Upper lobe of right lung (tissue), 1 donor: ENCODE measurements around the gene TMEM109. TPM values are rescaled to one million over a fixed set of nuclear protein-coding genes. Genes with fewer than 3 reads are reported as not detected.

Experiments
- ATAC-seq: fragments of 200-7000 bp; cut with Tn5 transposase; one replicate; pipeline ENCODE4 v1.9.1; 2020; ENCODE audit warnings: mild to moderate bottlenecking, moderate library complexity
- DNase-seq: peaks from one replicate; pipeline ENCODE4 v3.0.0-alpha.2; 2020
- H3K27ac ChIP-seq: fragments of 200-600 bp; one replicate; pipeline ENCODE4 v1.8.0; 2022
- H3K27me3 ChIP-seq: fragments of 200-600 bp; one replicate; pipeline ENCODE4 v1.8.0; 2022; ENCODE audit warnings: mild to moderate bottlenecking
- H3K36me3 ChIP-seq: fragments of 200-600 bp; one replicate; pipeline ENCODE4 v1.8.0; 2022
- H3K4me1 ChIP-seq: fragments of 200-600 bp; one replicate; pipeline ENCODE4 v1.8.0; 2022
- H3K4me3 ChIP-seq: fragments of 200-600 bp; one replicate; pipeline ENCODE4 v1.8.0; 2022; ENCODE audit warnings: mild to moderate bottlenecking
- H3K9me3 ChIP-seq: fragments of 200-600 bp; one replicate; pipeline ENCODE4 v1.8.0; 2022
- CTCF ChIP-seq: fragments of 200-600 bp; IDR thresholded peaks from one replicate; pipeline ENCODE4 v1.8.0; 2022; ENCODE audit warnings: antibody characterized with exemption
- intact Hi-C: fragments of 100-400 bp; cut with DNase I; formaldehyde crosslinking; loops from one replicate; pipeline ENCODE4 v1.11.0; 2022
- total RNA-seq: library from RNA; stranded (reverse); fragmentation: NEBNext Ultra II Directional; extraction: Animal tissue kit (Norgen Biotek cat#: 25700); gene quantifications from one replicate; pipeline ENCODE4 v1.2.1, GENCODE V29; 2021
- donor health status: DM: no; HTN: yes; CAD: no; lungs with severe emphysema.

TMEM109 gene
- total RNA-seq, 1 donor from 2014 or later: 156 TPM

GRCh38 chr11:60939301-60939700, 25.3 kb downstream of the TMEM109 start:
- ATAC-seq: no peak
- DNase-seq: peak; percentile 40
- Histone ChIP-seq H3K9me3 (no peaks in the 10 kb centered on the region), H3K27me3 (no peaks in the 10 kb centered on the region), H3K36me3 (peaks cover 39% of the 10 kb centered on the region), H3K4me1 (peaks cover 17% of the 10 kb centered on the region), H3K27ac (no peak overlapping the region), H3K4me3 (no peak overlapping the region)
- intact Hi-C loops: no loop called here
- no peak for TF ChIP-seq CTCF

- Histone ChIP-seq H3K27ac (peak overlapping the region; percentile 20), H3K9me3 (no peaks in the 10 kb centered on the region), H3K36me3 (peaks cover 39% of the 10 kb centered on the region), H3K4me1 (peaks cover 17% of the 10 kb centered on the region), H3K4me3 (no peak overlapping the region), H3K27me3 (no peaks in the 10 kb centered on the region)
- DNase-seq: no peak
- ATAC-seq: peak; percentile 63
- intact Hi-C loops: no loop called here
- TF ChIP-seq CTCF: no peak
Measured at GRCh38 chr11:60939855-60940254, 25.9 kb downstream of the TMEM109 start.

DNA sequence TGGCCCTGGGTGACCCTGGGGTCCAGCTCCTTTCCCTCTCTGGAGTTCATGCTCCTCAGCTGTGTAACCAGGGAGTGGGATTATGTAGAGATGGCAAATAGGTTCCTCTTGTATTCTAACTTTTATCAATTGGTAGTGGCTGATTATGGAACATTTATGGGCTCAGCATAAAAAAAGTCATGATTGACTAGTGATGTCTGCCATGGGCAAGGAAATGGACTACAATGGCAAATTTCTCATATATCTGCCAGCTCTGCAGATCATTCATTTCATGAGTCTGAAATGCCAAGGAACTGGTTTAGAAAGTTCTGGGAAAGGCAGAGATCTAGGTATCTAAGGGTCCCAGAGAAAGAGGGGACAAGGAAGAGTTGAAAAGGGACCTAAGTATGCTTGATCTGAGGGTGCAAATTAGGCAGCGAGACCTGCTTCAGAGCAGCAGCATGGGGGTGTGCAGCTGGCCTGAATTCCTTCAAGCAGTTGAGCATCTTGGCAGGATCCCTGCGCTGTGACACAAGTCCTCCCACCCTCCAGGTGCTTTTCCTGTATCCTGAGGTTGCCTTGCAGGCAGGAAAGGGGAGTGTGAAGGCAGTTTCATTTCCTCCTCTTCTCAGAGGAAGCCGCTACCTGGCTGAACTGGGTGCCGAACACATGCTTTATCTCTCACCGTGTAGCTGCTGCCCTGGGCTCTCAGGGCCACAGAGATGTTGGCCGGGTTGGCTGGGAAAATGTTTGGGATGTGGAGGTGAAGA, 27.6 kb downstream of the TMEM109 start:
- H3K4me1 ChIP-seq: peaks cover 17% of the 10 kb centered on the region
- no peak for ATAC-seq
- no peak overlapping the region for H3K27ac ChIP-seq
- no peak overlapping the region for H3K4me3 ChIP-seq
- intact Hi-C loops: no loop called here
- H3K36me3 ChIP-seq: peaks cover 51% of the 10 kb centered on the region
- no peak for TF ChIP-seq CTCF
- no peak for DNase-seq
- no peaks in the 10 kb centered on the region for H3K27me3 ChIP-seq
- no peaks in the 10 kb centered on the region for H3K9me3 ChIP-seq

GRCh38 chr11:60942219-60942618, 28.3 kb downstream of the TMEM109 start:
- peaks cover 11% of the 10 kb centered on the region for H3K4me1 ChIP-seq
- H3K27ac ChIP-seq: no peak overlapping the region
- no peaks in the 10 kb centered on the region for H3K9me3 ChIP-seq
- intact Hi-C loops: no loop called here
- H3K4me3 ChIP-seq: no peak overlapping the region
- H3K36me3 ChIP-seq: peaks cover 53% of the 10 kb centered on the region
- no peak for TF ChIP-seq CTCF
- ATAC-seq: no peak
- H3K27me3 ChIP-seq: no peaks in the 10 kb centered on the region
- DNase-seq: no peak

DNA sequence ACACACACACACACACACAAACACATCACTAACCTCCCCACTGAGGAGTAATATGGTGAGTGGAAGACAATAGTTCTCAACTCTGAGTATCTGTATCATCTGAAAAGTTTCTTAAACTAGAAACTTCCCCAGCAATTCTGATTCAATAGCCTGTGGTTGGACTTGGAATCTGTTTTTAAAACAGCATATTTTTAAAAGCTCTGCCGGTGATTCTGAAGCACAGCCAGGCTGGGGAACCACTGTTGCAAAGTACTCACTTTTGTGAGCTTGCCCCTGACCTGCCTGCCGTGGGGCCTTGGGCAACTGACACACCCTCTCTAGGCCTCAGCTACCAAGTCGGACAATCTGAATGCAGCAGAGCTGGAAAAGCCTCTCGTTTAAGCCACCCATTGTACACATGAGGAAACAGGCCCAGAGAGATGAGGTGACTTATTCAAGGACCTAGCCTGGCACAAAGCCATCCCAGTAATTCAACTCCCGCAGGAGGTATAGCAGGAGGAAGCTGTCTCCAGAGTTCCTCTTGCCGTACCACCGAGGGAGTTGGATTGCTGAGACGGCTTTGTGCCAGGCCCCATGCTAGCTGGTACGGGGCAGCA, 29.1 kb downstream of the TMEM109 start:
- Histone ChIP-seq H3K9me3 (no peaks in the 10 kb centered on the region), H3K27ac (no peak overlapping the region), H3K36me3 (peaks cover 47% of the 10 kb centered on the region), H3K4me1 (peaks cover 10% of the 10 kb centered on the region), H3K27me3 (no peaks in the 10 kb centered on the region), H3K4me3 (no peak overlapping the region)
- no peak for TF ChIP-seq CTCF
- intact Hi-C loops: no loop called here
- ATAC-seq (peak; percentile 64), DNase-seq (no peak)
